Epithelial cell of proximal tubule (primary cell): Measurements from ENCODE around the gene PDCL3. TPM values are rescaled to one million over a fixed set of nuclear protein-coding genes. Genes with fewer than 3 reads are reported as not detected.
A peak's percentile ranks its signal among the peaks of the same experiment; 100 is the strongest.

Source experiments
- DNase-seq: peaks from one replicate; pipeline ENCODE4 v3.0.0-alpha.2; 2011; ENCODE audit warnings: low read depth
- H3K4me3 ChIP-seq: 2 replicates; pipeline ENCODE4 v1.5.1; 2011; ENCODE audit warnings: low read depth, mild to moderate bottlenecking, low read length
- CTCF ChIP-seq: conservative IDR thresholded peaks from 2 replicates; pipeline ENCODE4 v1.5.1; 2012; ENCODE audit warnings: low read depth, mild to moderate bottlenecking, low read length
- total RNA-seq: library from RNA; depleted of rRNA; stranded (reverse); fragments of >200 nt; gene quantifications from 2 replicates; pipeline ENCODE4 v1.2.3, GENCODE V29; 2015

The PDCL3 gene
- total RNA-seq, 1 donor from 2014 or later = 20.8 TPM

- H3K4me3 ChIP-seq = no peak overlapping the region
- DNase-seq = no peak
- TF ChIP-seq CTCF = no peak
Measured at GRCh38 chr2:100580367-100581276, 17.8 kb downstream of the PDCL3 start.

- no peak for DNase-seq
- no peak for TF ChIP-seq CTCF
- H3K4me3 ChIP-seq = no peak overlapping the region
Measured at GRCh38 chr2:100581277-100581612, 18.5 kb downstream of the PDCL3 start.

- TF ChIP-seq CTCF = no peak
- H3K4me3 ChIP-seq = no peak overlapping the region
- DNase-seq = no peak
Measured at GRCh38 chr2:100584816-100585215, 22.0 kb downstream of the PDCL3 start.

GRCh38 chr2:100588071-100588786 is 25.4 kb downstream of the PDCL3 start:
- no peak for TF ChIP-seq CTCF
- DNase-seq = peak; percentile 31
- H3K4me3 ChIP-seq = no peak overlapping the region

- no peak for DNase-seq
- no peak overlapping the region for H3K4me3 ChIP-seq
- TF ChIP-seq CTCF = no peak
Measured at GRCh38 chr2:100589527-100589926, 26.7 kb downstream of the PDCL3 start.

GRCh38 chr2:100592226-100592625 is 29.4 kb downstream of the PDCL3 start:
- H3K4me3 ChIP-seq = no peak overlapping the region
- TF ChIP-seq CTCF = no peak
- DNase-seq = no peak
